Stimulated activated naive CD4-positive, alpha-beta T cell treated with Interleukin-2 at 50 U/mL for 16 hours (primary cell): Measurements from ENCODE around the gene MRPS34.

Experiments
- DNase-seq: peaks from one replicate; lab custom pipeline; 2025; lab: John Stamatoyannopoulos, UW

MRPS34 gene

GRCh38 chr16:1794221-1794871 is 21.4 kb upstream of the MRPS34 start:
- no peak for DNase-seq

GRCh38 chr16:1793578-1794220 is 20.8 kb upstream of the MRPS34 start, which contains the start of gene IGFALS:
IGFALS (minus strand) TSS chr16:1793705; CDS start chr16:1793652, 53 bp downstream.
- no peak for DNase-seq

- no peak for DNase-seq
These were observed 20.1 kb upstream of the MRPS34 start for GRCh38 chr16:1792836-1793577.

- no peak for DNase-seq
These were observed 19.2 kb upstream of the MRPS34 start for GRCh38 chr16:1791943-1792812.

GRCh38 chr16:1791256-1791942 is 18.5 kb upstream of the MRPS34 start:
- no peak for DNase-seq

GRCh38 chr16:1790611-1791255 is 17.8 kb upstream of the MRPS34 start:
- no peak for DNase-seq

- DNase-seq: no peak
These were observed 17.3 kb upstream of the MRPS34 start for GRCh38 chr16:1790261-1790610.

GRCh38 chr16:1789643-1790045 is 16.7 kb upstream of the MRPS34 start:
- no peak for DNase-seq

- DNase-seq: no peak
These were observed 15.8 kb upstream of the MRPS34 start for GRCh38 chr16:1788708-1789100.

GRCh38 chr16:1788095-1788707 is 15.3 kb upstream of the MRPS34 start:
- DNase-seq: no peak

GRCh38 chr16:1787322-1788094 is 14.6 kb upstream of the MRPS34 start:
- DNase-seq: no peak

- no peak for DNase-seq
These were observed 14.1 kb upstream of the MRPS34 start for GRCh38 chr16:1787056-1787321.

GRCh38 chr16:1786242-1787055 is 13.5 kb upstream of the MRPS34 start:
- no peak for DNase-seq

GRCh38 chr16:1785846-1786170 is 12.9 kb upstream of the MRPS34 start:
- DNase-seq: no peak

GRCh38 chr16:1784977-1785845 is 12.3 kb upstream of the MRPS34 start:
- DNase-seq: no peak

- DNase-seq: peak; percentile 99
These were observed 9.7 kb upstream of the MRPS34 start, which contains the start of the genes NUBP2 and SPSB3 for GRCh38 chr16:1782408-1783264. NUBP2 (plus strand) TSS chr16:1782960; CDS start chr16:1783021, 61 bp downstream. SPSB3 (minus strand) TSS chr16:1782571; CDS start chr16:1781483, 1,088 bp downstream.

GRCh38 chr16:1781758-1782407 is 8.9 kb upstream of the MRPS34 start:
- DNase-seq: peak; percentile 30
